Kidney epithelial cell (primary cell): ENCODE measurements around the gene WDR7. TPM values are rescaled to one million over a fixed set of nuclear protein-coding genes. Genes with fewer than 3 reads are reported as not detected.

ENCODE experiments used
- DNase-seq: peaks from one replicate; pipeline ENCODE4 v3.0.0-alpha.2; 2010; ENCODE audit warnings: low read depth
- H3K27me3 ChIP-seq: 2 replicates; pipeline ENCODE4 v1.6.0; 2011; ENCODE audit warnings: low read length; ENCODE audit not compliant: control insufficient read depth, insufficient read depth
- H3K36me3 ChIP-seq: 2 replicates; pipeline ENCODE4 v1.5.1; 2011; ENCODE audit warnings: low read length; ENCODE audit not compliant: control insufficient read depth, insufficient read depth
- H3K4me3 ChIP-seq: 2 replicates; pipeline ENCODE4 v1.5.1; 2011; ENCODE audit warnings: low read depth, mild to moderate bottlenecking, control low read depth, low read length
- CTCF ChIP-seq: IDR thresholded peaks from 2 replicates; pipeline ENCODE4 v1.5.1; 2011; ENCODE audit warnings: mild to moderate bottlenecking, moderate library complexity, low read length, control low read depth, inconsistent platforms; ENCODE audit not compliant: insufficient read depth, poor library complexity, severe bottlenecking
- total RNA-seq: library from RNA; depleted of rRNA; stranded (reverse); fragments of >200 nt; gene quantifications from 2 replicates; pipeline ENCODE4 v1.2.3, GENCODE V29; 2015

The WDR7 gene
- total RNA-seq, 1 donor from 2014 or later: 8.7 TPM

GRCh38 chr18:57075716-57076400, 424.7 kb downstream of the WDR7 start:
- Histone ChIP-seq H3K36me3 (no peaks in the 10 kb centered on the region), H3K4me3 (no peak overlapping the region), H3K27me3 (no peaks in the 10 kb centered on the region)
- no peak for DNase-seq
- TF ChIP-seq CTCF: no peak

- H3K27me3 ChIP-seq: no peaks in the 10 kb centered on the region
- DNase-seq: no peak
- H3K4me3 ChIP-seq: no peak overlapping the region
- TF ChIP-seq CTCF: no peak
- H3K36me3 ChIP-seq: no peaks in the 10 kb centered on the region
These were observed 426.0 kb downstream of the WDR7 start for GRCh38 chr18:57077005-57077765.

GRCh38 chr18:57077786-57078552, 426.8 kb downstream of the WDR7 start:
- TF ChIP-seq CTCF: no peak
- Histone ChIP-seq H3K27me3 (no peaks in the 10 kb centered on the region), H3K36me3 (no peaks in the 10 kb centered on the region), H3K4me3 (no peak overlapping the region)
- DNase-seq: no peak

- Histone ChIP-seq H3K27me3 (no peaks in the 10 kb centered on the region), H3K4me3 (no peak overlapping the region), H3K36me3 (no peaks in the 10 kb centered on the region)
- TF ChIP-seq CTCF: no peak
- DNase-seq: no peak
These were observed 427.5 kb downstream of the WDR7 start for GRCh38 chr18:57078614-57079013.

GRCh38 chr18:57080479-57080878, 429.3 kb downstream of the WDR7 start:
- Histone ChIP-seq H3K4me3 (no peak overlapping the region), H3K27me3 (no peaks in the 10 kb centered on the region), H3K36me3 (no peaks in the 10 kb centered on the region)
- DNase-seq: no peak
- TF ChIP-seq CTCF: no peak
